HEK293T (cell line): ENCODE data around the gene GAL3ST1.

Experiments used
- CTCF ChIA-PET: fragments of 350-600 bp; formaldehyde crosslinking; extraction: SDS; loops from one replicate; lab custom pipeline; 2021; ENCODE audit warnings: antibody characterized with exemption, inconsistent platforms; lab: Yijun Ruan, JAX
- POLR2A ChIA-PET: fragments of 350-600 bp; formaldehyde crosslinking; extraction: SDS; loops from one replicate; lab custom pipeline; 2020; ENCODE audit warnings: antibody characterized with exemption, inconsistent platforms; lab: Yijun Ruan, JAX
- DNase-seq: peaks from one replicate; pipeline ENCODE4 v3.0.0; 2012; ENCODE audit warnings: mixed read lengths; ENCODE audit errors: extremely low spot score
- ARNT ChIP-seq: fragments of 450-650 bp; IDR thresholded peaks from 2 replicates; pipeline ENCODE4 v1.6.1; 2017; ENCODE audit warnings: mild to moderate bottlenecking
- BHLHE40 ChIP-seq: fragments of 450-650 bp; IDR thresholded peaks from 2 replicates; pipeline ENCODE4 v1.6.1; 2016; ENCODE audit warnings: mild to moderate bottlenecking, moderate library complexity, borderline replicate concordance
- CTBP1 ChIP-seq: fragments of 450-650 bp; IDR thresholded peaks from 2 replicates; pipeline ENCODE4 v1.6.1; 2016; ENCODE audit warnings: borderline replicate concordance
- ELF4 ChIP-seq: fragments of 450-650 bp; IDR thresholded peaks from 2 replicates; pipeline ENCODE4 v1.6.1; 2017; ENCODE audit warnings: antibody characterized with exemption
- FOXA1 ChIP-seq: fragments of 450-650 bp; IDR thresholded peaks from 2 replicates; pipeline ENCODE4 v1.6.1; 2016; ENCODE audit warnings: mild to moderate bottlenecking
- FOXK2 ChIP-seq: fragments of 450-650 bp; IDR thresholded peaks from 2 replicates; pipeline ENCODE4 v1.6.1; 2016; ENCODE audit warnings: mild to moderate bottlenecking
- FOXM1 ChIP-seq: fragments of 450-650 bp; IDR thresholded peaks from 2 replicates; pipeline ENCODE4 v1.6.1; 2017; ENCODE audit warnings: mild to moderate bottlenecking, borderline replicate concordance
- HDGF ChIP-seq: fragments of 450-650 bp; IDR thresholded peaks from 2 replicates; pipeline ENCODE4 v1.6.1; 2017; ENCODE audit warnings: antibody characterized with exemption, borderline replicate concordance
- L3MBTL2 ChIP-seq: fragments of 450-650 bp; conservative IDR thresholded peaks from 2 replicates; pipeline ENCODE4 v1.6.1; 2016; ENCODE audit warnings: mild to moderate bottlenecking
- LEF1 ChIP-seq: fragments of 450-650 bp; IDR thresholded peaks from 2 replicates; pipeline ENCODE4 v1.6.1; 2017; ENCODE audit warnings: mild to moderate bottlenecking, borderline replicate concordance
- NFRKB ChIP-seq: fragments of 450-650 bp; IDR thresholded peaks from 2 replicates; pipeline ENCODE4 v1.6.1; 2016; ENCODE audit warnings: mild to moderate bottlenecking, moderate library complexity
- SP1 ChIP-seq: fragments of 450-650 bp; IDR thresholded peaks from 2 replicates; pipeline ENCODE4 v1.6.1; 2017
- SUZ12 ChIP-seq: fragments of 450-650 bp; IDR thresholded peaks from 2 replicates; pipeline ENCODE4 v1.6.1; 2016; ENCODE audit warnings: mild to moderate bottlenecking
- TARDBP ChIP-seq: fragments of 450-650 bp; IDR thresholded peaks from 2 replicates; pipeline ENCODE4 v1.6.1; 2016
- ZNF384 ChIP-seq: fragments of 450-650 bp; IDR thresholded peaks from 2 replicates; pipeline ENCODE4 v1.6.1; 2016
- TF ChIP-seq, protein P1 (sequence below): fragments of 450-650 bp; IDR thresholded peaks from 2 replicates; pipeline ENCODE4 v1.6.1; 2016

GAL3ST1 gene

DNA sequence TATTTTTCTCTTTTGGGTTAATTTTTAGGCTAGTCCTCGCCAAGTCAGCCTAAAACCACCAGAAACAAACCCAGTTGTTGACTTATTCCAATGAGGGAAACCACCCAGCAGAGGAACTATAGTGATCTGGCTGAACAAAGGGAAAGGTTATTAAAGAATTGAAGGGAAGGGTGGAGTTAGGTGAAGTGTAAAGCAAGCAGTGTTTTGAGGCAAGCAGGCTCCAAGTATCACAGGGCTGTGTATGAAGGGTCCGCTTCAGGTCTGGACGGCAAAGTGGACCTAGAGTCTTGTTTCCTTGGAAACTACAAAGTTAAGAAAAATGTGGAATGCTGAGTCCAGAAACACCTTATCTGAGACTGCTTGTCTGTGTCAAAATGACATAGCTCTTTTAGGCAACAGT is 29.3 kb upstream of the GAL3ST1 start:
- CTCF ChIA-PET, result no interaction called here
- POLR2A ChIA-PET, result no interaction called here
- no peak for DNase-seq
- TF ChIP-seq FOXM1, result no peak
- no peak for TF ChIP-seq TARDBP
- TF ChIP-seq SP1, result no peak
- TF ChIP-seq FOXK2, result no peak
- no peak for TF ChIP-seq CTBP1
- no peak for TF ChIP-seq FOXA1
- no peak for TF ChIP-seq BHLHE40
- no peak for TF ChIP-seq ELF4
- no peak for TF ChIP-seq LEF1
- no peak for TF ChIP-seq NFRKB
- TF ChIP-seq, protein P1, sequence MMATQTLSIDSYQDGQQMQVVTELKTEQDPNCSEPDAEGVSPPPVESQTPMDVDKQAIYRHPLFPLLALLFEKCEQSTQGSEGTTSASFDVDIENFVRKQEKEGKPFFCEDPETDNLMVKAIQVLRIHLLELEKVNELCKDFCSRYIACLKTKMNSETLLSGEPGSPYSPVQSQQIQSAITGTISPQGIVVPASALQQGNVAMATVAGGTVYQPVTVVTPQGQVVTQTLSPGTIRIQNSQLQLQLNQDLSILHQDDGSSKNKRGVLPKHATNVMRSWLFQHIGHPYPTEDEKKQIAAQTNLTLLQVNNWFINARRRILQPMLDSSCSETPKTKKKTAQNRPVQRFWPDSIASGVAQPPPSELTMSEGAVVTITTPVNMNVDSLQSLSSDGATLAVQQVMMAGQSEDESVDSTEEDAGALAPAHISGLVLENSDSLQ, result no peak
- no peak for TF ChIP-seq SUZ12
- TF ChIP-seq HDGF, result no peak
- TF ChIP-seq L3MBTL2, result no peak
- no peak for TF ChIP-seq ZNF384
- no peak for TF ChIP-seq ARNT

DNA sequence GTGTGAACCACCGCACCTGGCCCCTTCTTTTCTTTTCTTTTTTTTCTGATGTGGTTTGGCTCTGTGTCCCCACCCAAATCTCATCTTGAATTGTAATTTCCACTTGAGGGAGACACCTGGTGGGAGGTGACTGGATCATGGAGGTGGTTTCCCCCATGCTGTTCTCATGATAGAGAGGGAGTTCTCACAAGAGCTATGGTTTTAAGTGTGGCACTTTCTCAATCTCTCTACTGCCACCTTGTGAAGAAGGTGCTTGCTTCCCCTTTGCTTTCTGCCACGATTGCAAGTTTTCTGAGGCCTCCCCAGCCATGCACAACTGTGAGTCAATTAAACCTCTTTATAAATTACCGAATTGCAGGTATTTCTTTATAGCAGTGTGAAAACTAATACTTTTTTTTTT is 27.6 kb upstream of the GAL3ST1 start:
- CTCF ChIA-PET, result interaction anchor here (0.6 to 1.3 kb wide), 6 partner anchors 9 to 352 kb away, joined by 3 to 4 read pairs (median 3); partner anchors contain the start of gene PES1
- TF ChIP-seq HDGF (no peak), FOXM1 (no peak), TARDBP (no peak), FOXA1 (no peak), ARNT (no peak), FOXK2 (no peak), SP1 (no peak), LEF1 (no peak)
- TF ChIP-seq, protein P1, result no peak
- DNase-seq, result no peak
- POLR2A ChIA-PET, result interaction anchor here (1.0 kb wide), 1 partner anchor 11 kb away, joined by 5 read pairs; the partner anchor contains the start of gene PES1

GRCh38 chr22:30601464-30601863 is 27.0 kb upstream of the GAL3ST1 start:
- no peak for DNase-seq
- no peak for TF ChIP-seq NFRKB
- POLR2A ChIA-PET, result interaction anchor here (1.0 kb wide), 1 partner anchor 10 kb away, joined by 5 read pairs; the partner anchor contains the start of gene PES1
- CTCF ChIA-PET, result interaction anchor here (0.9 to 1.3 kb wide), 5 partner anchors 8 to 351 kb away, joined by 3 to 4 read pairs (median 3); partner anchors contain the start of gene PES1

DNA sequence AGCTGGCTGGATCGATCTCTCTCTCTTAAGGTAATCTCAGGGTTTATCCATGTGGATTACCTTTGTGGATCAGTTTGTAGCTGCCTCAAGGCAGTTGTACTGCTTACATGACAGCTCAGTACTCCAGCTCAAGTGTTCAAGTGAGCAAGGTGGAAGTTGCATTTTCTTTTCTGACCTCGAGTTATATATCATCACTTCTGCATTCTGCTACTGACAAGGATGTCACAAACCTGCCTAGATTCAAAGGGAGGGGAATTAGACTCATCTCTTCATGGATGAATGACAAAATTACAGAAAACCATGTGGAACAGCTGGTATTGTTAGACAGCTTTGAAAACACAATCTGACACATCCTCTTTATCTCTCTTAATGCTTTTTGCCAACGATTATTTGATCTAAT is 26.5 kb upstream of the GAL3ST1 start:
- POLR2A ChIA-PET, result no interaction called here
- no peak for DNase-seq
- CTCF ChIA-PET, result no interaction called here
- TF ChIP-seq FOXA1 (no peak), CTBP1 (no peak), SUZ12 (no peak)
- TF ChIP-seq, protein P1, result no peak

GRCh38 chr22:30598986-30599385 is 24.5 kb upstream of the GAL3ST1 start:
- POLR2A ChIA-PET, result no interaction called here
- TF ChIP-seq ELF4 (no peak), HDGF (no peak), SUZ12 (no peak), BHLHE40 (no peak), CTBP1 (no peak), SP1 (no peak), TARDBP (no peak), FOXM1 (no peak), L3MBTL2 (no peak)
- no peak for DNase-seq
- CTCF ChIA-PET, result no interaction called here

DNA sequence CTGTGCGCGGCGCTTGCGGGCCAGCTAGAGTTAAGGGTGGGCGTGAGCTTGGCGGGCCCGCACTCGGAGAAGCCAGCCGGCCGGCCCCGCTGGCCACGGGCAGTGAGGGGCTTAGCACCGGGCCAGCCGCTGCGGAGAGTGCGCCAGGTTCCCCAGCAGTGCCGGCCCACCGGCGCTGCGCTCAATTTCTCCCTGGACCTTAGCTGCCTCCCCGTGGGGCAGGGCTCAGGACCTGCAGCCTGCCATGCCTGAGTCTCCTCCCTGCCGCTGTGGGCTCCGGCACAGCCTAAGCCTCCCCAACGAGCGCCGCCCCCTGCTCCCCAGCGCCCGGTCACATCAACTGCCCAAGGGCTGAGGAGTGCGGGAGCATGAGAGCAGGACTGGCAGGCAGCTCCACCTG is 22.4 kb upstream of the GAL3ST1 start:
- ChIA-PET POLR2A (no interaction called here), CTCF (no interaction called here)
- TF ChIP-seq LEF1 (no peak), FOXK2 (no peak), NFRKB (no peak), SP1 (no peak), ZNF384 (no peak), SUZ12 (no peak), FOXM1 (no peak)
- TF ChIP-seq, protein P1, result no peak
- DNase-seq, result no peak
